PC-9 (cell line): Measurements from ENCODE around the gene GNAI1. TPM values are rescaled to one million over a fixed set of nuclear protein-coding genes. Genes with fewer than 3 reads are reported as not detected.
A peak's percentile ranks its signal among the peaks of the same experiment; 100 is the strongest.

Experiments used
- BruUV-seq: library from RNA; stranded (reverse); fragments of 400-500 nt; replicated peaks from 2 replicates; lab custom pipeline; 2021; lab: Mats Ljungman, UMichigan
- CTCF ChIA-PET: fragments of 300-600 bp; sonication (Branson Sonifier 250); formaldehyde crosslinking; loops from one replicate; lab custom pipeline; 2022; ENCODE audit warnings: antibody characterized with exemption; lab: Charles Lee
- POLR2A ChIA-PET: fragments of 300-600 bp; sonication (Branson Sonifier 250); formaldehyde crosslinking; loops from one replicate; lab custom pipeline; 2022; ENCODE audit warnings: antibody characterized with exemption; ENCODE audit not compliant: unreplicated experiment; lab: Charles Lee
- DNase-seq, 2 experiments: peaks; one replicate each; pipeline versions ENCODE4 v3.0.0 to v3.0.0-alpha.2; 2015 to 2022; ENCODE audit warnings: mixed read lengths in 1 of 2
- H2AFZ ChIP-seq: fragments of 200-600 bp; sonication (generic); 2 replicates; pipeline ENCODE4 v1.8.1; 2017; ENCODE audit warnings: antibody characterized with exemption
- H3F3A ChIP-seq: fragments of 200-600 bp; sonication (generic); 2 replicates; pipeline ENCODE4 v1.8.1; 2017; ENCODE audit warnings: antibody characterized with exemption, mild to moderate bottlenecking, low read depth; ENCODE audit not compliant: insufficient read depth
- H3K27ac ChIP-seq: fragments of 200-600 bp; sonication (generic); 2 replicates; pipeline ENCODE4 v1.6.1; 2016; ENCODE audit warnings: mixed run types
- H3K27me3 ChIP-seq: fragments of 200-600 bp; sonication (generic); 2 replicates; pipeline ENCODE4 v1.6.1; 2016; ENCODE audit warnings: low read depth, mixed run types; ENCODE audit not compliant: insufficient read depth
- H3K36me3 ChIP-seq: fragments of 200-600 bp; sonication (generic); 2 replicates; pipeline ENCODE4 v1.6.1; 2016; ENCODE audit warnings: low read depth, mixed run types
- H3K4me1 ChIP-seq: fragments of 200-600 bp; sonication (generic); replicated peaks from 2 replicates; pipeline ENCODE4 v1.6.1; 2016; ENCODE audit warnings: mixed run types; ENCODE audit not compliant: insufficient read depth
- H3K4me2 ChIP-seq: fragments of 200-600 bp; sonication (generic); 2 replicates; pipeline ENCODE4 v1.6.1; 2017; ENCODE audit warnings: mixed run types
- H3K4me3 ChIP-seq: fragments of 200-600 bp; sonication (generic); 2 replicates; pipeline ENCODE4 v1.6.1; 2016; ENCODE audit warnings: mixed run types
- H3K79me2 ChIP-seq: fragments of 200-600 bp; sonication (generic); 2 replicates; pipeline ENCODE4 v1.6.1; 2017; ENCODE audit warnings: low read depth, mixed run types
- H3K9me2 ChIP-seq: fragments of 200-600 bp; sonication (generic); 2 replicates; pipeline ENCODE4 v1.8.1; 2017; ENCODE audit warnings: mild to moderate bottlenecking; ENCODE audit not compliant: insufficient read depth
- H3K9me3 ChIP-seq: fragments of 200-600 bp; sonication (generic); 2 replicates; pipeline ENCODE4 v1.8.1; 2016; ENCODE audit warnings: low read depth; ENCODE audit not compliant: insufficient read depth
- H4K20me1 ChIP-seq: fragments of 200-600 bp; sonication (generic); 2 replicates; pipeline ENCODE4 v1.8.1; 2017; ENCODE audit not compliant: insufficient read depth
- EZH2 ChIP-seq: fragments of 200-600 bp; sonication (generic); IDR thresholded peaks from 2 replicates; pipeline ENCODE4 v1.8.0; 2017; ENCODE audit warnings: antibody characterized with exemption, low read depth
- intact Hi-C: fragments of 100-400 bp; cut with micrococcal nuclease; formaldehyde crosslinking; loops from one replicate; pipeline ENCODE4 v1.10.0; 2022; ENCODE audit not compliant: unreplicated experiment
- total RNA-seq: library from RNA; stranded (reverse); gene quantifications from 2 replicates; pipeline ENCODE4 v1.2.3, GENCODE V29; 2021
- TF ChIP-seq, protein P1 (sequence below): fragments of 200-600 bp; sonication (generic); conservative IDR thresholded peaks from 2 replicates; pipeline ENCODE4 v1.6.1; 2017; ENCODE audit warnings: mixed run types, antibody characterized with exemption, mild to moderate bottlenecking, moderate library complexity

The GNAI1 gene
- total RNA-seq, 1 experiment from 2014 or later: 16.8 TPM

DNA sequence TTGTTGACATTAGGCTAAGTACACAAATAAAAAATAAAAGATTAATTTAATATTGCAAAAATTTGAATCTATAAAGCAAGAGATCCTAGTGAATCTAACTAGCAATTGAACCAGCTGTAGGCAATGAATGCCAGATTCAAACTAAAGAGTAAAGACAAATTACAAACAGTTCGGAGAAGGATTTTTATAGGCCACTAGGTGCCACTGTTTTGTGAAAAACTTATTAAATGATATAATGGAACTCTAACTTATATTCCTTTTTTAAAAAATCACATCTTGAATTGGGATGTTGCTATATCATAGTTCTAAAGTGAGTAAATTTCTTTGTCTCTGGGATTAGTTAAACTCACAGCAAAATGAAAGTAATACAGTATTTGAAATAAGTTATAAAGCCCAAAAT lies 39.1 kb upstream of the GNAI1 start:
- intact Hi-C loops: loop anchor here (10.0 kb wide), 1 partner anchor 299 kb away; no protein-coding TSS in a partner anchor
- POLR2A ChIA-PET: interaction anchor here (0.6 kb wide), 1 partner anchor 478 kb away, joined by 4 read pairs; no protein-coding TSS in a partner anchor
- Histone ChIP-seq H3K9me2 (no peaks in the 10 kb centered on the region), H3K4me2 (no peak overlapping the region), H3K36me3 (no peaks in the 10 kb centered on the region), H2AFZ (no peak overlapping the region), H3K27ac (no peak overlapping the region), H3F3A (peaks cover 5% of the 10 kb centered on the region; the same call in 1 of the 2 replicates), H3K9me3 (no peaks in the 10 kb centered on the region), H3K27me3 (no peaks in the 10 kb centered on the region), H3K4me1 (peaks cover 8% of the 10 kb centered on the region), H4K20me1 (no peaks in the 10 kb centered on the region), H3K4me3 (no peak overlapping the region), H3K79me2 (no peaks in the 10 kb centered on the region)
- no peak for DNase-seq
- no TSS peak for BruUV-seq
- TF ChIP-seq, protein P1, sequence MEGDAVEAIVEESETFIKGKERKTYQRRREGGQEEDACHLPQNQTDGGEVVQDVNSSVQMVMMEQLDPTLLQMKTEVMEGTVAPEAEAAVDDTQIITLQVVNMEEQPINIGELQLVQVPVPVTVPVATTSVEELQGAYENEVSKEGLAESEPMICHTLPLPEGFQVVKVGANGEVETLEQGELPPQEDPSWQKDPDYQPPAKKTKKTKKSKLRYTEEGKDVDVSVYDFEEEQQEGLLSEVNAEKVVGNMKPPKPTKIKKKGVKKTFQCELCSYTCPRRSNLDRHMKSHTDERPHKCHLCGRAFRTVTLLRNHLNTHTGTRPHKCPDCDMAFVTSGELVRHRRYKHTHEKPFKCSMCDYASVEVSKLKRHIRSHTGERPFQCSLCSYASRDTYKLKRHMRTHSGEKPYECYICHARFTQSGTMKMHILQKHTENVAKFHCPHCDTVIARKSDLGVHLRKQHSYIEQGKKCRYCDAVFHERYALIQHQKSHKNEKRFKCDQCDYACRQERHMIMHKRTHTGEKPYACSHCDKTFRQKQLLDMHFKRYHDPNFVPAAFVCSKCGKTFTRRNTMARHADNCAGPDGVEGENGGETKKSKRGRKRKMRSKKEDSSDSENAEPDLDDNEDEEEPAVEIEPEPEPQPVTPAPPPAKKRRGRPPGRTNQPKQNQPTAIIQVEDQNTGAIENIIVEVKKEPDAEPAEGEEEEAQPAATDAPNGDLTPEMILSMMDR: peak; percentile 66
- no peak for TF ChIP-seq EZH2
- CTCF ChIA-PET: interaction anchor here (0.7 kb wide), 1 partner anchor 281 kb away, joined by 4 read pairs; no protein-coding TSS in a partner anchor

DNA sequence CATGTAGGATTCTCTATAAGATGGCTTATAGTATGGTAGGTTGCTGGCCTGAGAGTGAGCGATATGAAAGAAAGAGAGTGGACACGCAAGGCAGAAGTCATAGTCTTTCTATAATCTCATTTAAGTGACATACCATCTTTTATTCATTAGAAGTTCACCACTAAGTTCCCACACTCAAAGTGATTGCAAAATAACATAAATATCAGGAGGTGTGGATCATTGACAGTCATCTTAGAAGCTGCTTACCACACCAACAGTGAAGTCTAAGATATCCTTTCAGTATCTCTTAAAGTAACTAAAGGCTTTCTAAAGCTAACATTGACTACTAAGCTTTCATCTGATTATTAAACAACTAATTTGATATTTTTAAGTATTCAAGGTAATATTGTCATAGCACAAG lies 36.9 kb upstream of the GNAI1 start:
- Histone ChIP-seq H3K36me3 (no peaks in the 10 kb centered on the region), H4K20me1 (no peaks in the 10 kb centered on the region), H3F3A (no peaks in the 10 kb centered on the region), H3K27me3 (no peaks in the 10 kb centered on the region), H3K4me1 (no peaks in the 10 kb centered on the region), H2AFZ (no peak overlapping the region), H3K4me2 (no peak overlapping the region), H3K4me3 (no peak overlapping the region), H3K9me2 (no peaks in the 10 kb centered on the region), H3K9me3 (no peaks in the 10 kb centered on the region), H3K79me2 (no peaks in the 10 kb centered on the region), H3K27ac (no peak overlapping the region)
- intact Hi-C loops: loop anchor here (10.0 kb wide), 1 partner anchor 297 kb away; no protein-coding TSS in a partner anchor
- TF ChIP-seq, protein P1: no peak
- no peak for TF ChIP-seq EZH2
- ChIA-PET POLR2A (no interaction called here), CTCF (no interaction called here)
- DNase-seq: no peak
- BruUV-seq: no TSS peak

DNA sequence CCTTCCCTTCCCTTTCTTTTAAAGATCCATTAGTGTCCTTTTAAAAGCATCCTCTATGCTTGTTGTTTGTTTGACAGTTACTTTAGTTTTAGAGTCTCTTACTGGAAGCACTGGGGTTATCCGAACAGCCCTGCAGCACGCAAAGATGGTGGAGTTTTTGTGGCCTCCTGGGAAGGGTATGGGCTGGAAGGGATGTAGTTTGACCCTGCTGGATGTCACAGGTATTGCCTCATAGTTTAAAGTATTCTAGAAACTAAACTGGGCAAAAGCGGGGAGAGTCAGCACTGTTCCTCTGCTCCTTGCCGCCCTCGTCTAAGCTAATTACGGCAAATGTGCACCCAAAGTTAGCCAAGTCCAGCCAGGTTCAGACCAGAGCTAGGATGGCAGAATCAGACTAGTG lies 35.8 kb upstream of the GNAI1 start:
- Histone ChIP-seq H3K9me2 (0 out of 2 replicates have a peak, but pooled peaks cover 3% of the 10 kb centered on the region), H3K4me3 (no peak overlapping the region), H3K4me1 (no peaks in the 10 kb centered on the region), H3K27ac (no peak overlapping the region), H3K9me3 (no peaks in the 10 kb centered on the region), H2AFZ (no peak overlapping the region), H3K36me3 (no peaks in the 10 kb centered on the region), H3F3A (no peaks in the 10 kb centered on the region), H3K27me3 (no peaks in the 10 kb centered on the region), H3K4me2 (no peak overlapping the region), H3K79me2 (no peaks in the 10 kb centered on the region), H4K20me1 (no peaks in the 10 kb centered on the region)
- TF ChIP-seq EZH2: no peak
- TF ChIP-seq, protein P1: peak; percentile 48
- CTCF ChIA-PET: no interaction called here
- no peak for DNase-seq
- BruUV-seq: no TSS peak
- POLR2A ChIA-PET: no interaction called here
- intact Hi-C loops: loop anchor here (10.0 kb wide), 1 partner anchor 296 kb away; no protein-coding TSS in a partner anchor
